Fibroblast of lung (primary cell): Measurements from ENCODE around the gene CPXM1. TPM values are rescaled to one million over a fixed set of nuclear protein-coding genes. Genes with fewer than 3 reads are reported as not detected.

ENCODE experiments used
- DNase-seq, 2 donors: peaks; one replicate each; pipeline versions ENCODE4 v3.0.0 to v3.0.0-alpha.2; 2010; ENCODE audit warnings: low read depth in 2 of 2
- H2AFZ ChIP-seq: 2 replicates; pipeline ENCODE4 v1.5.1; 2012; ENCODE audit warnings: low read length, control low read depth, inconsistent platforms
- H3K27ac ChIP-seq: 2 replicates; pipeline ENCODE4 v1.5.1; 2011; ENCODE audit warnings: low read length, control low read depth; ENCODE audit not compliant: insufficient read depth
- H3K27me3 ChIP-seq: 2 replicates; pipeline ENCODE4 v1.5.1; 2011; ENCODE audit warnings: mild to moderate bottlenecking, low read length; ENCODE audit not compliant: control insufficient read depth, insufficient read depth
- H3K36me3 ChIP-seq: 2 replicates; pipeline ENCODE4 v1.5.1; 2011; ENCODE audit warnings: low read length; ENCODE audit not compliant: control insufficient read depth, insufficient read depth
- H3K4me1 ChIP-seq: 2 replicates; pipeline ENCODE4 v1.5.1; 2011; ENCODE audit warnings: low read length; ENCODE audit not compliant: control insufficient read depth, insufficient read depth; ENCODE audit errors: extremely low read depth
- H3K4me2 ChIP-seq: 2 replicates; pipeline ENCODE4 v1.5.1; 2011; ENCODE audit warnings: low read length, control low read depth; ENCODE audit not compliant: insufficient read depth; ENCODE audit errors: extremely low read depth
- H3K4me3 ChIP-seq, 4 experiments: fragments of 200-600 bp in 1 of 4; sonication (generic) in 1 of 4; replicated peaks in 1 of 4; 2 replicates each; pipeline ENCODE4 v1.5.1; 2011 to 2016; ENCODE audit warnings: low read length in 4 of 4, low read depth in 3 of 4, mild to moderate bottlenecking in 3 of 4, control low read depth in 2 of 4, inconsistent platforms in 1 of 4, mixed read lengths in 1 of 4; ENCODE audit not compliant: insufficient read depth in 1 of 4; ENCODE audit errors: control extremely low read depth in 1 of 4
- H3K79me2 ChIP-seq: 2 replicates; pipeline ENCODE4 v1.5.1; 2012; ENCODE audit warnings: mild to moderate bottlenecking, low read length, inconsistent platforms; ENCODE audit not compliant: control insufficient read depth, insufficient read depth
- H3K9ac ChIP-seq: 2 replicates; pipeline ENCODE4 v1.5.1; 2011; ENCODE audit warnings: mild to moderate bottlenecking, low read length, control low read depth; ENCODE audit not compliant: insufficient read depth
- H3K9me3 ChIP-seq: 2 replicates; pipeline ENCODE4 v1.5.1; 2012; ENCODE audit warnings: low read depth, low read length; ENCODE audit not compliant: control insufficient read depth, insufficient read depth
- H4K20me1 ChIP-seq: 2 replicates; pipeline ENCODE4 v1.5.1; 2011; ENCODE audit warnings: low read length; ENCODE audit not compliant: control insufficient read depth, insufficient read depth; ENCODE audit errors: extremely low read depth
- CTCF ChIP-seq, 2 donors: IDR thresholded peaks in 1 of 2; conservative IDR thresholded peaks in 1 of 2; 1 replicate in 1 of 2; 2 replicates in 1 of 2; pipeline ENCODE4 v1.5.1; 2011 to 2012; ENCODE audit warnings: low read length in 2 of 2, control low read depth in 1 of 2, inconsistent platforms in 1 of 2, low read depth in 1 of 2, mild to moderate bottlenecking in 1 of 2
- EZH2 ChIP-seq: IDR thresholded peaks from 2 replicates; pipeline ENCODE4 v1.5.1; 2012; ENCODE audit warnings: low read length, control low read depth, mild to moderate bottlenecking; ENCODE audit errors: missing control alignments
- polyA plus RNA-seq, 2 donors: library from polyadenylated mRNA; depleted of rRNA in 1 of 2; stranded (reverse) in 1 of 2; unstranded in 1 of 2; fragments of >200 nt; gene quantifications; 2 replicates each; pipeline ENCODE4 v1.2.1, GENCODE V29; 2011 to 2012; ENCODE audit warnings: missing spikeins in 1 of 2
- total RNA-seq: library from RNA; depleted of rRNA; stranded (reverse); fragments of >200 nt; gene quantifications from 2 replicates; pipeline ENCODE4 v1.2.1, GENCODE V29; 2014

The CPXM1 gene
- total and polyA plus RNA-seq, 2 donors (not counting 1 experiment from before 2014, with no cell fraction given), result 0.50 to 0.92 TPM

DNA sequence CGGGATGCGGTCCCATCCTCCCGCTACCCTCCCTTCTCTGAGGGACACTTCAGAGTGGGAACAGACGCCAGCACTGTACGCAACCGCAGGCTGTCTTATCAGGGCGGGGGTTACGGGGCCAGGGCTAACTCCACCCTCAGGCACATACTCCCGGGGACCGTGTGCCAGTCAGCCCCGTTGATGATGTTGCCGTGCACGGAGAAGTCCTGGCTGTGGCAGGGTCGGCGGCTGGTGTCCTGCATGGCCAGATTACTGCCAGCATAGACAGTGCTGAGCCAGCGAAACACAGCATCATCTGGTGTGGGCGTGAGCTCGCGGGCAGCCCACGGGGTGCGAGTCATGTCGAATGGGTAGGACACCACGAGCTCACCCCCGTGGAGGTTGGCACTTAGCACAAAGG is 5.0 kb downstream of the CPXM1 start:
- TF ChIP-seq CTCF (conservative IDR thresholded peaks at IDR 0.05 in 1 of 2, IDR thresholded peaks at IDR 0.05 in 1 of 2; ENCODE audit: low read depth in 1 of 2, low read length in 2 of 2), result no peak
- TF ChIP-seq EZH2, result no peak

GRCh38 chr20:2794866-2795447 is 5.5 kb downstream of the CPXM1 start:
- H3K79me2 ChIP-seq, result no peaks in the 10 kb centered on the region
- TF ChIP-seq EZH2 (no peak), CTCF (conservative IDR thresholded peaks at IDR 0.05 in 1 of 2, IDR thresholded peaks at IDR 0.05 in 1 of 2; ENCODE audit: low read depth in 1 of 2, low read length in 2 of 2) (no peak)
- H3K36me3 ChIP-seq, result no peaks in the 10 kb centered on the region
- H2AFZ ChIP-seq, result no peak overlapping the region
- no peaks in the 10 kb centered on the region for H4K20me1 ChIP-seq
- H3K9me3 ChIP-seq, result no peaks in the 10 kb centered on the region
- DNase-seq, result no peak
- peaks cover 22% of the 10 kb centered on the region for H3K27me3 ChIP-seq
- H3K4me1 ChIP-seq, result peaks cover under 1% of the 10 kb centered on the region
- no peak overlapping the region for H3K9ac ChIP-seq
- H3K27ac ChIP-seq, result no peak overlapping the region
- H3K4me3 ChIP-seq, result no peak overlapping the region
- H3K4me2 ChIP-seq, result no peak overlapping the region

More for the DNA sequence above, 5.0 kb downstream of the CPXM1 start:
- Histone ChIP-seq H3K4me3 (no peak overlapping the region), H3K27ac (no peak overlapping the region), H3K79me2 (no peaks in the 10 kb centered on the region), H3K27me3 (peaks cover 27% of the 10 kb centered on the region), H2AFZ (no peak overlapping the region), H3K4me2 (no peak overlapping the region), H4K20me1 (no peaks in the 10 kb centered on the region), H3K9ac (no peak overlapping the region), H3K9me3 (no peaks in the 10 kb centered on the region), H3K36me3 (no peaks in the 10 kb centered on the region), H3K4me1 (peaks cover 2% of the 10 kb centered on the region)
- DNase-seq, result no peak

GRCh38 chr20:2794202-2794748 is 6.2 kb downstream of the CPXM1 start:
- no peaks in the 10 kb centered on the region for H3K9me3 ChIP-seq
- no peaks in the 10 kb centered on the region for H4K20me1 ChIP-seq
- peaks cover 16% of the 10 kb centered on the region for H3K27me3 ChIP-seq
- H3K4me3 ChIP-seq, result no peak overlapping the region
- H3K27ac ChIP-seq, result no peak overlapping the region
- no peaks in the 10 kb centered on the region for H3K79me2 ChIP-seq
- no peaks in the 10 kb centered on the region for H3K36me3 ChIP-seq
- no peak for DNase-seq
- TF ChIP-seq EZH2 (no peak), CTCF (conservative IDR thresholded peaks at IDR 0.05 in 1 of 2, IDR thresholded peaks at IDR 0.05 in 1 of 2; ENCODE audit: low read depth in 1 of 2, low read length in 2 of 2) (no peak)
- no peaks in the 10 kb centered on the region for H3K4me1 ChIP-seq
- H2AFZ ChIP-seq, result no peak overlapping the region
- H3K4me2 ChIP-seq, result no peak overlapping the region
- no peak overlapping the region for H3K9ac ChIP-seq
